Activated CD4-positive, CD25-positive, alpha-beta regulatory T cell treated with anti-CD3 and anti-CD28 coated beads, Interleukin-2, amount 50 U/mL, for 16 hours (primary cell): ENCODE results near the gene PSPN.

Experiments used
- DNase-seq: peaks from one replicate; pipeline ENCODE4 v3.0.0-alpha.2; 2020; ENCODE audit warnings: low read depth, low spot score

Gene PSPN

GRCh38 chr19:6326815-6327214, 48.9 kb downstream of the PSPN start:
- no peak for DNase-seq

- no peak for DNase-seq
These were observed 50.1 kb downstream of the PSPN start for GRCh38 chr19:6325614-6326013.
